CD14-positive monocyte (primary cell): ENCODE measurements around the gene CAPN13. TPM values are rescaled to one million over a fixed set of nuclear protein-coding genes. Genes with fewer than 3 reads are reported as not detected.

Source experiments
- DNase-seq, 3 donors: peaks; one replicate each; pipeline ENCODE4 v3.0.0-alpha.2; 2011 to 2022
- H2AFZ ChIP-seq: 2 replicates; pipeline ENCODE4 v1.6.0; 2012; ENCODE audit warnings: mild to moderate bottlenecking, low read depth, low read length, inconsistent platforms; ENCODE audit not compliant: insufficient read depth, poor library complexity, severe bottlenecking
- H3K27ac ChIP-seq, 2 donors: 1 replicate in 1 of 2; 2 replicates in 1 of 2; pipeline ENCODE4 v1.5.1; 2012 to 2013; ENCODE audit warnings: low read length in 2 of 2, control low read depth in 1 of 2, inconsistent platforms in 1 of 2, low read depth in 1 of 2, mild to moderate bottlenecking in 1 of 2
- H3K27me3 ChIP-seq, 2 donors: one replicate each; pipeline versions ENCODE4 v1.6.0 to v1.6.1; 2011 to 2013; ENCODE audit warnings: low read length in 2 of 2; ENCODE audit not compliant: control insufficient read depth in 2 of 2, insufficient read depth in 2 of 2
- H3K36me3 ChIP-seq, 2 donors: replicated peaks in 1 of 2; 1 replicate in 1 of 2; 2 replicates in 1 of 2; pipeline versions ENCODE4 v1.5.1 to v1.6.1; 2012 to 2013; ENCODE audit warnings: low read length in 2 of 2, control low read depth in 1 of 2, inconsistent platforms in 1 of 2, mild to moderate bottlenecking in 1 of 2; ENCODE audit not compliant: insufficient read depth in 2 of 2, control insufficient read depth in 1 of 2
- H3K4me1 ChIP-seq, 2 donors: 1 replicate in 1 of 2; 2 replicates in 1 of 2; pipeline versions ENCODE4 v1.5.1 to v1.6.1; 2012 to 2013; ENCODE audit warnings: low read length in 2 of 2, control low read depth in 1 of 2, inconsistent platforms in 1 of 2, mild to moderate bottlenecking in 1 of 2, moderate library complexity in 1 of 2; ENCODE audit not compliant: insufficient read depth in 2 of 2, control insufficient read depth in 1 of 2
- H3K4me2 ChIP-seq: replicated peaks from 2 replicates; pipeline ENCODE3; 2012; ENCODE audit warnings: low read length, moderate library complexity, mild to moderate bottlenecking; ENCODE audit not compliant: poor library complexity, severe bottlenecking; ENCODE audit errors: extremely low read depth
- H3K4me3 ChIP-seq, 3 experiments: fragments of 200-600 bp in 1 of 3; sonication (generic) in 1 of 3; replicated peaks in 1 of 3; 1 replicate in 2 of 3; 2 replicates in 1 of 3; pipeline ENCODE4 v1.5.1; 2011 to 2013; ENCODE audit warnings: low read length in 3 of 3, mild to moderate bottlenecking in 3 of 3, control low read depth in 2 of 3, low read depth in 2 of 3, inconsistent platforms in 1 of 3, moderate library complexity in 1 of 3
- H3K79me2 ChIP-seq: 2 replicates; pipeline ENCODE4 v1.6.0; 2012; ENCODE audit warnings: mild to moderate bottlenecking, control low read depth, inconsistent platforms, low read length, moderate library complexity; ENCODE audit not compliant: insufficient read depth
- H3K9ac ChIP-seq: 2 replicates; pipeline ENCODE4 v1.6.0; 2017; ENCODE audit warnings: low read length, mild to moderate bottlenecking; ENCODE audit not compliant: insufficient read depth, poor library complexity, severe bottlenecking
- H3K9me3 ChIP-seq, 2 donors: replicated peaks in 1 of 2; 1 replicate in 1 of 2; 2 replicates in 1 of 2; pipeline versions ENCODE4 v1.5.1 to v1.6.1; 2012 to 2013; ENCODE audit warnings: low read length in 2 of 2, control low read depth in 1 of 2; ENCODE audit not compliant: control insufficient read depth in 1 of 2, insufficient read depth in 1 of 2
- H4K20me1 ChIP-seq: 2 replicates; pipeline ENCODE4 v1.6.0; 2012; ENCODE audit warnings: mild to moderate bottlenecking, low read length, control low read depth, moderate library complexity; ENCODE audit not compliant: insufficient read depth
- H3K27ac Mint-ChIP-seq, 7 donors: one replicate each; pipeline ENCODE4 v1.8.0; 2020; ENCODE audit warnings: mild to moderate bottlenecking in 7 of 7, mixed read lengths in 7 of 7, moderate library complexity in 6 of 7, inconsistent platforms in 2 of 7
- H3K27me3 Mint-ChIP-seq, 3 donors: one replicate each; pipeline ENCODE4 v1.8.0; 2021 to 2022; ENCODE audit warnings: low read depth in 3 of 3, mild to moderate bottlenecking in 3 of 3, mixed read lengths in 3 of 3, moderate library complexity in 3 of 3, inconsistent platforms in 1 of 3
- H3K36me3 Mint-ChIP-seq, 2 donors: one replicate each; pipeline ENCODE4 v1.8.0; 2020; ENCODE audit warnings: mixed read lengths in 2 of 2, inconsistent platforms in 1 of 2, mild to moderate bottlenecking in 1 of 2
- H3K4me1 Mint-ChIP-seq: one replicate; pipeline ENCODE4 v1.8.0; 2020; ENCODE audit warnings: mild to moderate bottlenecking, mixed read lengths
- H3K4me3 Mint-ChIP-seq, 2 donors: one replicate each; pipeline ENCODE4 v1.8.0; 2020; ENCODE audit warnings: mild to moderate bottlenecking in 2 of 2, mixed read lengths in 2 of 2, moderate library complexity in 1 of 2
- H3K9me3 Mint-ChIP-seq, 7 donors: one replicate each; pipeline ENCODE4 v1.8.0; 2020 to 2022; ENCODE audit warnings: mixed read lengths in 7 of 7, mild to moderate bottlenecking in 6 of 7, moderate library complexity in 6 of 7, inconsistent platforms in 2 of 7
- CTCF ChIP-seq: fragments of 200-600 bp; IDR thresholded peaks from one replicate; pipeline ENCODE4 v1.8.0; 2022; ENCODE audit warnings: antibody characterized with exemption, mild to moderate bottlenecking
- WGBS: methylation state at CpG from one replicate; pipeline ENCODE4 v1.1.5; 2013; ENCODE audit warnings: missing lambda C conversion rate; ENCODE audit not compliant: insufficient coverage; 5-methylcytosine and 5-hydroxymethylcytosine counted together
- intact Hi-C, 2 donors: fragments of 100-400 bp; cut with micrococcal nuclease; formaldehyde crosslinking; loops; one replicate each; pipeline versions ENCODE4 v1.15.0 to v1.15.1; 2023
- polyA plus RNA-seq, 3 donors: library from polyadenylated mRNA; depleted of rRNA in 1 of 3; unstranded in 2 of 3; stranded (reverse) in 1 of 3; fragments of 300-500 nt in 2 of 3; fragments of >200 nt in 1 of 3; fragmentation: Illumina TruSeq in 2 of 3; gene quantifications; 1 replicate in 2 of 3; 2 replicates in 1 of 3; pipeline ENCODE4 v1.2.3, GENCODE V29; 2012 to 2021

Gene CAPN13
- polyA plus RNA-seq, 3 donors: not detected

- Mint-ChIP-seq H3K4me1 (peaks cover 14% of the 10 kb centered on the region), H3K4me3 (no peak overlapping the region), H3K27ac (no peak overlapping the region), H3K36me3 (no peaks in the 10 kb centered on the region), H3K9me3 (peaks cover 0 to 3% (median 0%) of the 10 kb centered on the region in 7 donors), H3K27me3 (peaks cover 2 to 7% (median 6%) of the 10 kb centered on the region in 3 donors)
- Histone ChIP-seq H3K36me3 (no peaks in the 10 kb centered on the region), H3K4me3 (no peak overlapping the region), H3K4me2 (no peak overlapping the region), H3K9me3 (no peaks in the 10 kb centered on the region), H3K27me3 (no peaks in the 10 kb centered on the region), H3K9ac (no peak overlapping the region), H2AFZ (no peak overlapping the region), H3K79me2 (no peaks in the 10 kb centered on the region), H4K20me1 (no peaks in the 10 kb centered on the region), H3K27ac (no peak overlapping the region), H3K4me1 (peaks cover 5 to 8% of the 10 kb centered on the region in 2 donors)
- TF ChIP-seq CTCF: no peak
- no peak for DNase-seq
- WGBS: 83% methylated on average over 2 of the region's 5 CpGs
- intact Hi-C loops: no loop called here
Measured at GRCh38 chr2:30690126-30690561, 117.1 kb downstream of the CAPN13 start.

- Mint-ChIP-seq H3K36me3 (no peaks in the 10 kb centered on the region), H3K27ac (no peak overlapping the region), H3K4me3 (no peak overlapping the region), H3K4me1 (peaks cover 14% of the 10 kb centered on the region), H3K27me3 (peaks cover 0 to 7% (median 3%) of the 10 kb centered on the region in 3 donors), H3K9me3 (peaks cover 0 to 3% (median 0%) of the 10 kb centered on the region in 7 donors)
- Histone ChIP-seq H3K79me2 (no peaks in the 10 kb centered on the region), H4K20me1 (no peaks in the 10 kb centered on the region), H3K9me3 (no peaks in the 10 kb centered on the region), H3K27ac (no peak overlapping the region), H3K4me3 (no peak overlapping the region), H3K4me2 (no peak overlapping the region), H3K9ac (no peak overlapping the region), H3K4me1 (peaks cover 5 to 8% of the 10 kb centered on the region in 2 donors), H2AFZ (no peak overlapping the region), H3K27me3 (no peaks in the 10 kb centered on the region), H3K36me3 (no peaks in the 10 kb centered on the region)
- WGBS: 69% methylated on average over 6 of the region's 6 CpGs
- intact Hi-C loops: no loop called here
- no peak for TF ChIP-seq CTCF
- no peak for DNase-seq
Measured at GRCh38 chr2:30689496-30690125, 117.6 kb downstream of the CAPN13 start.
